Activated T-cell treated with anti-CD3 and anti-CD28 coated beads, Interleukin-2, amount 50 U/mL, for 72 hours (primary cell): ENCODE measurements around the gene TNS4. TPM values are rescaled to one million over a fixed set of nuclear protein-coding genes. Genes with fewer than 3 reads are reported as not detected.

Experiments used
- ATAC-seq, 2 donors: fragments of 150-1000 bp; cut with Tn5 transposase; replicated peaks in 1 of 2; 2 replicates each; pipeline ENCODE4 v1.10.0; 2021; ENCODE audit warnings: moderate library complexity in 2 of 2, mild to moderate bottlenecking in 1 of 2
- DNase-seq, 2 donors: peaks; one replicate each; pipeline ENCODE4 v3.0.0; 2021 to 2022; ENCODE audit warnings: mixed read lengths in 1 of 2
- H3K27ac Mint-ChIP-seq: one replicate; pipeline ENCODE4 v1.8.0; 2022; ENCODE audit warnings: mild to moderate bottlenecking, moderate library complexity, mixed read lengths
- H3K27me3 Mint-ChIP-seq: one replicate; pipeline ENCODE4 v1.8.0; 2022; ENCODE audit warnings: low read depth, mixed read lengths
- H3K36me3 Mint-ChIP-seq, 2 donors: one replicate each; pipeline ENCODE4 v1.8.0; 2022; ENCODE audit warnings: mixed read lengths in 2 of 2, mild to moderate bottlenecking in 1 of 2; ENCODE audit not compliant: insufficient read depth in 2 of 2
- H3K4me1 Mint-ChIP-seq: one replicate; pipeline ENCODE4 v1.8.0; 2022; ENCODE audit warnings: low read depth, mixed read lengths
- H3K4me3 Mint-ChIP-seq, 2 donors: one replicate each; pipeline ENCODE4 v1.8.0; 2022; ENCODE audit warnings: mild to moderate bottlenecking in 2 of 2, mixed read lengths in 2 of 2, moderate library complexity in 2 of 2
- H3K9me3 Mint-ChIP-seq, 2 donors: one replicate each; pipeline ENCODE4 v1.8.0; 2022; ENCODE audit warnings: mixed read lengths in 2 of 2
- total RNA-seq, 2 donors: library from RNA; stranded (reverse); gene quantifications; one replicate each; pipeline ENCODE4 v1.2.3, GENCODE V29; 2022

Gene TNS4
- total RNA-seq, 2 donors from 2014 or later: 9.9 to 10.6 TPM

GRCh38 chr17:40466298-40466971 lies 35.0 kb downstream of the TNS4 start:
- Mint-ChIP-seq H3K9me3 (no peaks in the 10 kb centered on the region), H3K36me3 (no peaks in the 10 kb centered on the region), H3K27me3 (peaks cover 17% of the 10 kb centered on the region), H3K27ac (no peak overlapping the region), H3K4me3 (no peak overlapping the region), H3K4me1 (no peaks in the 10 kb centered on the region)
- ATAC-seq (no peak), DNase-seq (no peak)

- Mint-ChIP-seq H3K36me3 (no peaks in the 10 kb centered on the region), H3K4me3 (no peak overlapping the region), H3K27me3 (peaks cover 13% of the 10 kb centered on the region), H3K4me1 (no peaks in the 10 kb centered on the region), H3K9me3 (no peaks in the 10 kb centered on the region), H3K27ac (no peak overlapping the region)
- DNase-seq (no peak), ATAC-seq (no peak)
These were observed 37.0 kb downstream of the TNS4 start for GRCh38 chr17:40464392-40464855.

- H3K9me3 Mint-ChIP-seq: no peaks in the 10 kb centered on the region
These were observed 38.3 kb downstream of the TNS4 start for GRCh38 chr17:40463122-40463550.

GRCh38 chr17:40462343-40463121 lies 38.9 kb downstream of the TNS4 start:
- Mint-ChIP-seq H3K9me3 (no peaks in the 10 kb centered on the region), H3K4me3 (no peak overlapping the region), H3K27me3 (peaks cover 10% of the 10 kb centered on the region), H3K36me3 (no peaks in the 10 kb centered on the region), H3K4me1 (no peaks in the 10 kb centered on the region), H3K27ac (no peak overlapping the region)
- no peak for ATAC-seq
- no peak for DNase-seq

More at GRCh38 chr17:40463122-40463550, 38.3 kb downstream of the TNS4 start:
- H3K27ac Mint-ChIP-seq: no peak overlapping the region
- no peak for ATAC-seq
- peaks cover 10% of the 10 kb centered on the region for H3K27me3 Mint-ChIP-seq
- no peaks in the 10 kb centered on the region for H3K36me3 Mint-ChIP-seq
- no peak for DNase-seq
- H3K4me3 Mint-ChIP-seq: no peak overlapping the region
- no peaks in the 10 kb centered on the region for H3K4me1 Mint-ChIP-seq

- peaks cover 10% of the 10 kb centered on the region for H3K27me3 Mint-ChIP-seq
- no peak overlapping the region for H3K27ac Mint-ChIP-seq
- H3K9me3 Mint-ChIP-seq: no peaks in the 10 kb centered on the region
- no peaks in the 10 kb centered on the region for H3K4me1 Mint-ChIP-seq
- no peaks in the 10 kb centered on the region for H3K36me3 Mint-ChIP-seq
- no peak overlapping the region for H3K4me3 Mint-ChIP-seq
- ATAC-seq (no peak), DNase-seq (no peak)
These were observed 39.6 kb downstream of the TNS4 start for GRCh38 chr17:40461732-40462342.

- Mint-ChIP-seq H3K4me1 (no peaks in the 10 kb centered on the region), H3K27ac (no peak overlapping the region), H3K27me3 (peaks cover 6% of the 10 kb centered on the region), H3K9me3 (no peaks in the 10 kb centered on the region), H3K36me3 (no peaks in the 10 kb centered on the region), H3K4me3 (no peak overlapping the region)
- DNase-seq: no peak
- ATAC-seq: no peak
These were observed 40.3 kb downstream of the TNS4 start for GRCh38 chr17:40460968-40461731.

- H3K4me3 Mint-ChIP-seq: no peak overlapping the region
- H3K27ac Mint-ChIP-seq: no peak overlapping the region
- H3K36me3 Mint-ChIP-seq: peaks cover 0 to 4% of the 10 kb centered on the region in 2 donors
- peaks cover under 1% of the 10 kb centered on the region for H3K27me3 Mint-ChIP-seq
- H3K4me1 Mint-ChIP-seq: no peaks in the 10 kb centered on the region
- no peak for DNase-seq
- no peak for ATAC-seq
- H3K9me3 Mint-ChIP-seq: no peaks in the 10 kb centered on the region
These were observed 40.8 kb downstream of the TNS4 start for GRCh38 chr17:40460604-40460967.

GRCh38 chr17:40459636-40460603 lies 41.5 kb downstream of the TNS4 start:
- H3K36me3 Mint-ChIP-seq: peaks cover 0 to 4% of the 10 kb centered on the region in 2 donors
- no peaks in the 10 kb centered on the region for H3K9me3 Mint-ChIP-seq
- DNase-seq: no peak
- H3K4me1 Mint-ChIP-seq: no peaks in the 10 kb centered on the region
- H3K27me3 Mint-ChIP-seq: no peaks in the 10 kb centered on the region
- no peak overlapping the region for H3K27ac Mint-ChIP-seq
- ATAC-seq: no peak
- no peak overlapping the region for H3K4me3 Mint-ChIP-seq

GRCh38 chr17:40458851-40459482 lies 42.5 kb downstream of the TNS4 start:
- Mint-ChIP-seq H3K36me3 (peaks cover 0 to 4% of the 10 kb centered on the region in 2 donors), H3K27me3 (no peaks in the 10 kb centered on the region), H3K4me3 (no peak overlapping the region), H3K27ac (no peak overlapping the region), H3K9me3 (no peaks in the 10 kb centered on the region), H3K4me1 (no peaks in the 10 kb centered on the region)
- no peak for DNase-seq
- no peak for ATAC-seq

- DNase-seq (no peak), ATAC-seq (no peak)
- H3K4me1 Mint-ChIP-seq: no peaks in the 10 kb centered on the region
- H3K4me3 Mint-ChIP-seq: no peak overlapping the region
- no peaks in the 10 kb centered on the region for H3K27me3 Mint-ChIP-seq
- H3K36me3 Mint-ChIP-seq: peaks cover 0 to 4% of the 10 kb centered on the region in 2 donors
- H3K27ac Mint-ChIP-seq: no peak overlapping the region
- H3K9me3 Mint-ChIP-seq: no peaks in the 10 kb centered on the region
These were observed 43.2 kb downstream of the TNS4 start for GRCh38 chr17:40457964-40458791.

- Mint-ChIP-seq H3K4me3 (no peak overlapping the region), H3K27me3 (no peaks in the 10 kb centered on the region), H3K27ac (no peak overlapping the region), H3K36me3 (peaks cover 0 to 4% of the 10 kb centered on the region in 2 donors), H3K9me3 (no peaks in the 10 kb centered on the region), H3K4me1 (peaks cover 7% of the 10 kb centered on the region)
- DNase-seq (no peak), ATAC-seq (no peak)
These were observed 44.1 kb downstream of the TNS4 start for GRCh38 chr17:40457369-40457768.
